Measurements from ENCODE around the gene ZNF507.

ZNF507 gene

GRCh38 chr19:32357720-32358119 is 12.3 kb downstream of the ZNF507 start:
- TF ChIP-seq ZC3H10 (CRISPR knock-in tag; IDR thresholded peaks at IDR 0.05) (no peak), TCF4 (CRISPR knock-in tag; IDR thresholded peaks at IDR 0.05; ENCODE audit: borderline replicate concordance) (no peak), ZFP3 (CRISPR knock-in tag; IDR thresholded peaks at IDR 0.05) (no peak), BACH2 (CRISPR knock-in tag; IDR thresholded peaks at IDR 0.05; ENCODE audit: borderline replicate concordance) (no peak), OSR1 (CRISPR knock-in tag; IDR thresholded peaks at IDR 0.05) (no peak), TOX (CRISPR knock-in tag; IDR thresholded peaks at IDR 0.05; ENCODE audit: borderline replicate concordance) (no peak), ARNTL (CRISPR knock-in tag; IDR thresholded peaks at IDR 0.05; ENCODE audit: borderline replicate concordance, low read depth) (no peak), ISL1 (CRISPR knock-in tag; IDR thresholded peaks at IDR 0.05) (no peak), ZNF565 (CRISPR knock-in tag; conservative IDR thresholded peaks at IDR 0.05; ENCODE audit: low read depth) (no peak), CSDC2 (CRISPR knock-in tag; IDR thresholded peaks at IDR 0.05) (no peak), ZNF8 (CRISPR knock-in tag; IDR thresholded peaks at IDR 0.05) (no peak), PATZ1 (CRISPR knock-in tag; IDR thresholded peaks at IDR 0.05; ENCODE audit: borderline replicate concordance) (no peak), CREB5 (CRISPR knock-in tag; IDR thresholded peaks at IDR 0.05; ENCODE audit: low read depth) (no peak), PPARA (CRISPR knock-in tag; IDR thresholded peaks at IDR 0.05; ENCODE audit: borderline replicate concordance) (no peak), RARB (CRISPR knock-in tag; IDR thresholded peaks at IDR 0.05) (no peak), POU6F1 (CRISPR knock-in tag; IDR thresholded peaks at IDR 0.05; ENCODE audit: borderline replicate concordance, low read depth) (no peak), GLIS3 (CRISPR knock-in tag; IDR thresholded peaks at IDR 0.05) (no peak), SNAI2 (CRISPR knock-in tag; IDR thresholded peaks at IDR 0.05) (no peak)
- peak; percentile 68; the same call in 2 of the 3 replicates for ATAC-seq

GRCh38 chr19:32358321-32358720 is 12.9 kb downstream of the ZNF507 start:
- no peak for ATAC-seq
- TF ChIP-seq ZNF8 (CRISPR knock-in tag; IDR thresholded peaks at IDR 0.05) = no peak
- TF ChIP-seq TCF4 (CRISPR knock-in tag; IDR thresholded peaks at IDR 0.05; ENCODE audit: borderline replicate concordance) = no peak
- TF ChIP-seq TOX (CRISPR knock-in tag; IDR thresholded peaks at IDR 0.05; ENCODE audit: borderline replicate concordance) = no peak
- TF ChIP-seq OSR1 (CRISPR knock-in tag; IDR thresholded peaks at IDR 0.05) = no peak

GRCh38 chr19:32359581-32359980 is 14.2 kb downstream of the ZNF507 start:
- ATAC-seq = no peak
- TF ChIP-seq ISL1 (CRISPR knock-in tag; IDR thresholded peaks at IDR 0.05) (no peak), GLIS3 (CRISPR knock-in tag; IDR thresholded peaks at IDR 0.05) (no peak), CSDC2 (CRISPR knock-in tag; IDR thresholded peaks at IDR 0.05) (no peak), RARB (CRISPR knock-in tag; IDR thresholded peaks at IDR 0.05) (no peak), OSR1 (CRISPR knock-in tag; IDR thresholded peaks at IDR 0.05) (no peak), ZNF70 (CRISPR knock-in tag; IDR thresholded peaks at IDR 0.05) (no peak), SNAI2 (CRISPR knock-in tag; IDR thresholded peaks at IDR 0.05) (no peak), ZFP3 (CRISPR knock-in tag; IDR thresholded peaks at IDR 0.05) (no peak), CREB5 (CRISPR knock-in tag; IDR thresholded peaks at IDR 0.05; ENCODE audit: low read depth) (no peak), TCF4 (CRISPR knock-in tag; IDR thresholded peaks at IDR 0.05; ENCODE audit: borderline replicate concordance) (no peak), ZNF565 (CRISPR knock-in tag; conservative IDR thresholded peaks at IDR 0.05; ENCODE audit: low read depth) (no peak), ZFP30 (CRISPR knock-in tag; IDR thresholded peaks at IDR 0.05) (no peak), TSHZ2 (CRISPR knock-in tag; IDR thresholded peaks at IDR 0.05) (no peak), POU6F1 (CRISPR knock-in tag; IDR thresholded peaks at IDR 0.05; ENCODE audit: borderline replicate concordance, low read depth) (no peak)

Measured in SK-N-SH treated with all-trans-retinoic acid at 6 μM for 48 hours (cell line).